Measurements from ENCODE around the gene PRPSAP1.
"Not testable (repeated sequence)": the region's sequence is repeated elsewhere in the genome, so short reads cannot be mapped to it uniquely, and the experiment has no call there.

Gene PRPSAP1

GRCh38 chr17:76368545-76368944 is 14.8 kb upstream of the PRPSAP1 start:
- TF ChIP-seq CTCF (IDR thresholded peaks at IDR 0.05; ENCODE audit: borderline replicate concordance, insufficient read depth, low read depth, low read length): no peak
- H3K4me3 ChIP-seq (ENCODE audit: low read depth, low read length): no peak overlapping the region

GRCh38 chr17:76367642-76368041 is 13.9 kb upstream of the PRPSAP1 start:
- TF ChIP-seq CTCF (IDR thresholded peaks at IDR 0.05; ENCODE audit: borderline replicate concordance, insufficient read depth, low read depth, low read length): no peak
- H3K4me3 ChIP-seq (ENCODE audit: low read depth, low read length): no peak overlapping the region

DNA sequence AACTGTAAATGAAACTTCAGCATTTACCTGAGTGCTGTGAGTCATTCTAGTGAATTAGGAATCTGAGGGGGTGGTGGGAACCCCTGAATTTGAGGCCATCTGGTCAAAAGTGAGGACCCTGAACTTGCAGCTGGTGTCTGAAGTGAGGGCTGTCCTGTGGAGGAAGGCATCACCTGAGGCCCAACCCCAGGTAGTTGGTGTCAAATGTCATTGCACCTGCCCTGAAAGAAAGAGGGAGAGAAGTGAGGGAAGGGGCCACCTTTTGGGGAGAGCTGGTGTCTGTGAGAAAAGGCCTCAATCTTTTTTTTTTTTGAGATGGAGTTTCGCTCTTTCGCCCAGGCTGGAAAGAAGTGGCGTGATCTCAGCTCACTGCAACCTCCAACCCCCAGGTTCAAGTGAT is 12.5 kb upstream of the PRPSAP1 start:
- TF ChIP-seq CTCF (IDR thresholded peaks at IDR 0.05; ENCODE audit: borderline replicate concordance, insufficient read depth, low read depth, low read length): no peak
- no peak overlapping the region for H3K4me3 ChIP-seq (ENCODE audit: low read depth, low read length)

DNA sequence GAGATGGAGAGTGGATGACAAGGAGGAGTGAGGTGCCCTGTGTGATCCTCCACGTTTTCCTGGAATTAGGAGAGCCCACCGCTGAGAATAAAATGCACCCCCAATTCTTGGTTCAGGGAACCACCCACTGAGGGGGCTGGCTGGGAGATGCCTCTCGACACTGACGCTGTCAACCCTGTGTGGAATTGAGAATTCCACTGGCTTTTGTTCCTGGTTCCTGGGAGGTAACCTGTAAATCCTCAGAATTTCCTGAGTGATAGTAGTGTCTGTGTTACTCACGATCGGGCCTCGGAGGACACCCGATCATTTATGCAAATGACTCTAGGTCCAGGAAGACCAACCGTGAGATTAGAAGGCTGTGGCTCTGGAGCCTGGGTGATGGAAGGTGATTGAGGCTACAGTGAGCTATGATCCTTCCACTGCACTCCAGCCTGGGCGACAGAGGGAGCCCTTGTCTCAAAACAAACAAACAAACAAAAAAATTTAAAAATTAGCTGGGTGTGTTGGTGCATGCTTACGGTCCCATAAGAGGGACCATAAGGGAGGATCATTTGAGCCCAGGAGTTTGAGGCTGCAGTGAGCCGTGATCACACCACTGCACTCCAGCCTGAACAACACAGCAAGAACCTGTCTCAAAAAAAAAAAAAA is 11.7 kb upstream of the PRPSAP1 start:
- no peak overlapping the region for H3K4me3 ChIP-seq (ENCODE audit: low read depth, low read length)
- 0 out of 2 replicates have a peak, but pooled peaks have one; percentile 26 for TF ChIP-seq CTCF (IDR thresholded peaks at IDR 0.05; ENCODE audit: borderline replicate concordance, insufficient read depth, low read depth, low read length)

GRCh38 chr17:76363107-76363842 is 9.6 kb upstream of the PRPSAP1 start:
- no peak for TF ChIP-seq CTCF (IDR thresholded peaks at IDR 0.05; ENCODE audit: borderline replicate concordance, insufficient read depth, low read depth, low read length)
- no peak overlapping the region for H3K4me3 ChIP-seq (ENCODE audit: low read depth, low read length)

DNA sequence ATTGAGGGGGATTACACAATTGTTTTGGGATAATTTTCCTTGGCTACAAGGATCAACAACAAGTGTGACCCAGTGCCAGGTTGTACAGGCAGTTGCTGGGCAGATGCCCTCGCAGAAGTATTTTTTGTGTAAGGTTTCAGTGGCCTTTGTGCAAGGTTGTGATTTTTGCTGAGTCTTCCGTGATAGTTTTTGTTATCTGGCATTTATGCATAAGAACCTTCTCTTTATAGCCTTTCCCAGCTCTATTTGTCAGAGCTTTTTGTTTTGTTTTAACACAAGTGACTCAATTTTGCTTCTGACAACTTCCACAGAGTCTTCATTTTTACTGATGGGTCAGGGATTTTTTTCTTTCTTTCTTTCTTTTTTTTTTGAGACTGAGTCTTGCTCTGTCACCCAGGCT is 6.7 kb upstream of the PRPSAP1 start:
- TF ChIP-seq CTCF (IDR thresholded peaks at IDR 0.05; ENCODE audit: borderline replicate concordance, insufficient read depth, low read depth, low read length): no peak
- H3K4me3 ChIP-seq (ENCODE audit: low read depth, low read length): no peak overlapping the region

GRCh38 chr17:76359776-76360175 is 6.1 kb upstream of the PRPSAP1 start:
- H3K4me3 ChIP-seq (ENCODE audit: low read depth, low read length): not testable (repeated sequence)

Data from GM12875 (cell line).